22Rv1 (cell line): ENCODE data around the gene APOA5.

Experiments
- CTCF ChIP-seq: fragments of 450-650 bp; IDR thresholded peaks from 2 replicates; pipeline ENCODE4 v1.5.1; 2017; ENCODE audit warnings: mild to moderate bottlenecking
- ZFX ChIP-seq: fragments of 450-650 bp; IDR thresholded peaks from 2 replicates; pipeline ENCODE4 v1.6.1; 2017; ENCODE audit warnings: antibody characterized with exemption, borderline replicate concordance

DNA sequence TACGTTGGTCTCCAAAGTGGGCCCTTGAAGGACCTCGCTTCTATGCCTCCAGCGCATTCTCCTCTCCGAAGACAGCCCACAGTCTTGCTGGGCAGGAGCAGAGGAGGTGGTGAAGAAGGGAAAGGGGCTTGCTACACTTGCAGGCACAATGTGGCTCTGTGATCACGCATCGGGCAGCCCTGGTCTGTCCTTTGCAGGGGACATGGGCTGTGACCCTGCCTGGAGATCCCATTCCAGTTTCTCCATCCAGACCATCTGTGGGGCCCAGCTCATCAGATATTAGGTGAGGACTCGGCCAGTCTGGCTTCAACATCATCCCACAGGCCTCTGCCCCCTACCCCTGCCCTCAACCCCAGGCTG is 44.9 kb upstream of the APOA5 start:
- TF ChIP-seq CTCF, result no peak
- TF ChIP-seq ZFX, result no peak
